H9 (cell line): ENCODE data around the gene YPEL1. TPM values are rescaled to one million over a fixed set of nuclear protein-coding genes. Genes with fewer than 3 reads are reported as not detected.

ENCODE experiments used
- DNase-seq: peaks from one replicate; pipeline ENCODE4 v3.0.0-alpha.2; 2017
- H2AFZ ChIP-seq: one replicate; pipeline ENCODE4 v1.6.1; 2013; ENCODE audit warnings: mild to moderate bottlenecking, low read length, control low read depth, moderate library complexity
- H2AK5ac ChIP-seq: 2 replicates; pipeline ENCODE4 v1.6.1; 2013; ENCODE audit warnings: low read length, control low read depth, mixed read lengths; ENCODE audit not compliant: insufficient read length
- H2BK120ac ChIP-seq: one replicate; pipeline ENCODE4 v1.6.1; 2013; ENCODE audit warnings: low read depth, mild to moderate bottlenecking, low read length, control low read depth, inconsistent platforms; ENCODE audit not compliant: poor library complexity, severe bottlenecking
- H2BK12ac ChIP-seq: 2 replicates; pipeline ENCODE4 v1.6.1; 2013; ENCODE audit warnings: low read length, control low read depth, mixed read lengths, low read depth; ENCODE audit not compliant: insufficient read length
- H2BK15ac ChIP-seq: 2 replicates; pipeline ENCODE4 v1.6.1; 2013; ENCODE audit warnings: low read depth, low read length, control low read depth
- H2BK20ac ChIP-seq: one replicate; pipeline ENCODE4 v1.6.1; 2013; ENCODE audit warnings: low read depth, mild to moderate bottlenecking, low read length, control low read depth, inconsistent platforms; ENCODE audit not compliant: poor library complexity, severe bottlenecking
- H2BK5ac ChIP-seq: 2 replicates; pipeline ENCODE4 v1.6.1; 2013; ENCODE audit warnings: low read length, control low read depth, mixed read lengths; ENCODE audit not compliant: insufficient read length
- H3K14ac ChIP-seq: 2 replicates; pipeline ENCODE4 v1.6.1; 2013; ENCODE audit warnings: low read length, control low read depth; ENCODE audit not compliant: insufficient read depth
- H3K18ac ChIP-seq: 2 replicates; pipeline ENCODE4 v1.6.1; 2013; ENCODE audit warnings: low read depth, mild to moderate bottlenecking, mixed read lengths, low read length, control low read depth; ENCODE audit not compliant: insufficient read length
- H3K23ac ChIP-seq: 2 replicates; pipeline ENCODE4 v1.6.1; 2013; ENCODE audit warnings: low read length, control low read depth, mixed read lengths, low read depth; ENCODE audit not compliant: insufficient read length
- H3K23me2 ChIP-seq: 2 replicates; pipeline ENCODE4 v1.6.1; 2013; ENCODE audit warnings: low read depth, mild to moderate bottlenecking, mixed read lengths, low read length, control low read depth; ENCODE audit not compliant: insufficient read length, poor library complexity, severe bottlenecking
- H3K27ac ChIP-seq: 2 replicates; pipeline ENCODE4 v1.5.1; 2013; ENCODE audit warnings: low read length, control low read depth, mixed read lengths, low read depth; ENCODE audit not compliant: insufficient read length
- H3K27me3 ChIP-seq: 2 replicates; pipeline ENCODE4 v1.6.1; 2013; ENCODE audit warnings: low read length, control low read depth, inconsistent platforms; ENCODE audit not compliant: insufficient read depth
- H3K4ac ChIP-seq: 2 replicates; pipeline ENCODE4 v1.6.1; 2013; ENCODE audit warnings: low read depth, mild to moderate bottlenecking, control low read depth, inconsistent platforms, low read length, moderate library complexity
- H3K4me1 ChIP-seq: 2 replicates; pipeline ENCODE4 v1.6.1; 2013; ENCODE audit warnings: low read length, control low read depth, inconsistent platforms; ENCODE audit not compliant: insufficient read depth
- H3K4me2 ChIP-seq: 2 replicates; pipeline ENCODE4 v1.6.1; 2013; ENCODE audit warnings: low read length, control low read depth, mixed read lengths; ENCODE audit not compliant: insufficient read length, insufficient read depth
- H3K56ac ChIP-seq: 2 replicates; pipeline ENCODE4 v1.6.1; 2013; ENCODE audit warnings: low read depth, mild to moderate bottlenecking, mixed read lengths, low read length, control low read depth; ENCODE audit not compliant: insufficient read length
- H3K79me1 ChIP-seq: 2 replicates; pipeline ENCODE4 v1.6.1; 2013; ENCODE audit warnings: low read depth, mild to moderate bottlenecking, moderate library complexity, low read length, control low read depth, inconsistent platforms; ENCODE audit not compliant: insufficient read depth, poor library complexity, severe bottlenecking
- H3K79me2 ChIP-seq: 2 replicates; pipeline ENCODE4 v1.6.1; 2013; ENCODE audit warnings: low read length, control low read depth, inconsistent platforms; ENCODE audit not compliant: insufficient read depth
- H3K9ac ChIP-seq: 2 replicates; pipeline ENCODE4 v1.6.1; 2013; ENCODE audit warnings: low read length, control low read depth, mixed read lengths; ENCODE audit not compliant: insufficient read length; ENCODE audit errors: extremely low read depth
- H3K9me3 ChIP-seq: one replicate; pipeline ENCODE4 v1.6.1; 2013; ENCODE audit warnings: low read depth, low read length, inconsistent platforms; ENCODE audit not compliant: control insufficient read depth
- H3T11ph ChIP-seq: one replicate; pipeline ENCODE4 v1.6.1; 2013; ENCODE audit warnings: mild to moderate bottlenecking, low read length, control low read depth, inconsistent platforms
- H4K20me1 ChIP-seq: one replicate; pipeline ENCODE4 v1.6.1; 2013; ENCODE audit not compliant: control insufficient read depth, insufficient read length, insufficient read depth
- H4K5ac ChIP-seq: 2 replicates; pipeline ENCODE4 v1.6.1; 2013; ENCODE audit warnings: low read depth, mild to moderate bottlenecking, mixed read lengths, low read length, control low read depth; ENCODE audit not compliant: insufficient read length
- H4K8ac ChIP-seq: replicated peaks from 2 replicates; pipeline ENCODE4 v1.6.1; 2013; ENCODE audit warnings: low read length, control low read depth, mixed read lengths, low read depth; ENCODE audit not compliant: insufficient read length
- H4K91ac ChIP-seq: 2 replicates; pipeline ENCODE4 v1.6.1; 2013; ENCODE audit warnings: low read depth, mild to moderate bottlenecking, moderate library complexity, mixed read lengths, low read length, control low read depth; ENCODE audit not compliant: insufficient read length
- H3K27ac Mint-ChIP-seq, 3 experiments: 2 replicates in 2 of 3; 3 replicates in 1 of 3; pipeline ENCODE4 v1.8.0; 2020 to 2021; ENCODE audit warnings: mixed read lengths in 3 of 3, mild to moderate bottlenecking in 1 of 3, moderate library complexity in 1 of 3
- H3K27me3 Mint-ChIP-seq: 2 replicates; pipeline ENCODE4 v1.8.0; 2021; ENCODE audit warnings: low read depth, mild to moderate bottlenecking, moderate library complexity, mixed read lengths
- H3K36me3 Mint-ChIP-seq, 3 experiments: 2 replicates in 2 of 3; 3 replicates in 1 of 3; pipeline ENCODE4 v1.8.0; 2020 to 2021; ENCODE audit warnings: low read depth in 3 of 3, mixed read lengths in 3 of 3; ENCODE audit not compliant: insufficient read depth in 1 of 3
- H3K4me1 Mint-ChIP-seq, 2 experiments: 2 replicates each; pipeline ENCODE4 v1.8.0; 2020; ENCODE audit warnings: mixed read lengths in 2 of 2
- H3K4me3 Mint-ChIP-seq, 2 experiments: 2 replicates in 1 of 2; 3 replicates in 1 of 2; pipeline ENCODE4 v1.8.0; 2020 to 2021; ENCODE audit warnings: mild to moderate bottlenecking in 2 of 2, mixed read lengths in 2 of 2, moderate library complexity in 1 of 2
- H3K9me3 Mint-ChIP-seq, 2 experiments: 2 replicates in 1 of 2; 3 replicates in 1 of 2; pipeline ENCODE4 v1.8.0; 2020; ENCODE audit warnings: mild to moderate bottlenecking in 2 of 2, mixed read lengths in 2 of 2, moderate library complexity in 1 of 2
- CTCF ChIP-seq: fragments of 200-600 bp; sonication (generic); conservative IDR thresholded peaks from 3 replicates; pipeline ENCODE4 v1.8.0; 2021; ENCODE audit warnings: antibody characterized with exemption, mild to moderate bottlenecking
- WGBS: extraction: QIAGEN DNeasy Blood & Tissue Kit; methylation state at CpG from one replicate; pipeline ENCODE4 v1.1.7; 2013; ENCODE audit warnings: missing lambda C conversion rate, low lambda C conversion rate, mixed read lengths; ENCODE audit not compliant: insufficient read length; ENCODE audit errors: extremely low coverage; 5-methylcytosine and 5-hydroxymethylcytosine counted together
- total RNA-seq: library from RNA; stranded (reverse); gene quantifications from 2 replicates; pipeline ENCODE4 v1.2.1, GENCODE V29; 2021

The YPEL1 gene
- total RNA-seq, 1 experiment from 2014 or later, result 5.4 TPM

GRCh38 chr22:21669026-21669425, 66.6 kb downstream of the YPEL1 start:
- H2BK120ac ChIP-seq, result no peak overlapping the region
- no peak overlapping the region for H3K23ac ChIP-seq
- no peak overlapping the region for H3K4me2 ChIP-seq
- no peak overlapping the region for H3K27ac ChIP-seq
- no peaks in the 10 kb centered on the region for H3K4me1 ChIP-seq
- no peak for TF ChIP-seq CTCF
- no peak overlapping the region for H2BK20ac ChIP-seq
- H2AK5ac ChIP-seq, result no peak overlapping the region
- no peak overlapping the region for H3K18ac ChIP-seq
- WGBS, result no CpG with 5 or more reads among the region's 9 CpGs
- Mint-ChIP-seq H3K27ac (peak overlapping the region in 1 of 3 experiments; percentile 58; a peak in 2 of 7 replicates), H3K9me3 (no peaks in the 10 kb centered on the region; a peak in 1 of 5 replicates), H3K4me3 (no peak overlapping the region), H3K4me1 (peaks cover 5 to 21% of the 10 kb centered on the region in 2 experiments), H3K36me3 (peaks cover 11 to 33% (median 32%) of the 10 kb centered on the region in 3 experiments; a peak in 6 of 7 replicates), H3K27me3 (peaks cover under 1% of the 10 kb centered on the region)
- no peaks in the 10 kb centered on the region for H3K27me3 ChIP-seq
- H3K56ac ChIP-seq, result no peak overlapping the region
- H3K9me3 ChIP-seq, result no peaks in the 10 kb centered on the region
- no peak overlapping the region for H2BK5ac ChIP-seq
- H2BK15ac ChIP-seq, result no peak overlapping the region
- H2BK12ac ChIP-seq, result no peak overlapping the region
- H3T11ph ChIP-seq, result no peak overlapping the region
- H4K20me1 ChIP-seq, result no peaks in the 10 kb centered on the region
- DNase-seq, result no peak
- peaks cover 3% of the 10 kb centered on the region for H3K79me1 ChIP-seq
- H3K9ac ChIP-seq, result no peak overlapping the region
- no peaks in the 10 kb centered on the region for H3K23me2 ChIP-seq
- no peak overlapping the region for H4K8ac ChIP-seq
- no peak overlapping the region for H3K4ac ChIP-seq
- H3K79me2 ChIP-seq, result no peaks in the 10 kb centered on the region
- no peak overlapping the region for H4K5ac ChIP-seq
- no peak overlapping the region for H2AFZ ChIP-seq
- no peak overlapping the region for H4K91ac ChIP-seq
- H3K14ac ChIP-seq, result no peak overlapping the region
